Measurements from ENCODE around the gene DUOX2. TPM values are rescaled to one million over a fixed set of nuclear protein-coding genes. Genes with fewer than 3 reads are reported as not detected.

DUOX2 gene
- total RNA-seq, 1 experiment from 2014 or later, result 0.21 TPM

DNA sequence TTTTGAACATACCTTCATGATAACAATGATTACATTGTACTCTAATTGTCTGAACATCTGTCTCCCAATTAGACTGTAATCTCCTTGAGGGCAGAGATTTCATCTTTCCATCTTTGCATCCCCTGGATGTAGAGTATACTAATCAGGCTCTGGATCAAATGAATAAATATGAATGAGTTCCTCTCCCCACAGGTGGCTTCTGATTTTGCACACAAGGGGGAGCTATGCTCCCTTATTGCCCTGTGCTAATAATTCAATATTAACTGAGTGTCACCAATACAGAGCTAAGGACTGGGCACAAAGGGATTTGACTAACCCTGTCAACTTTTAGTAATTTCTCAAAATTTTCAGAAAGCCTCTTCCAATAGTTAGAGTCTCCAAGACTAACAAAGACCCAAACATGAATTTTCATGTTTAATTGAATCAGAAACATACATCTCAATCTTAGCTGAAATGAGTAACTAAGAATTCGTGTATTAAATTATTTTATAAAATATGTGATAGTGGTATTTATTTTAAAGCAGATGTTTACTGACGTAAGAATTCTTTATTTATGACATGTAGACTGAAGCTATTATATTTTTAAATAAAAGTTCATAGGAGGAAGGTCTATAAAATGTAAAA is 12.7 kb upstream of the DUOX2 start:
- Mint-ChIP-seq H3K27ac (ENCODE audit: unreplicated experiment) (no peak overlapping the region), H3K4me1 (ENCODE audit: low read depth, unreplicated experiment) (no peaks in the 10 kb centered on the region), H3K4me3 (ENCODE audit: low read depth, unreplicated experiment) (no peak overlapping the region), H3K36me3 (ENCODE audit: insufficient read depth, unreplicated experiment) (peaks cover 5% of the 10 kb centered on the region), H3K27me3 (ENCODE audit: unreplicated experiment) (peaks cover 57% of the 10 kb centered on the region), H3K9me3 (ENCODE audit: low read depth, unreplicated experiment) (no peaks in the 10 kb centered on the region)
- peak; percentile 62 for DNase-seq
- BruUV-seq (replicated peaks), result no TSS peak
- CTCF ChIA-PET, result interaction anchor here (0.7 to 2.0 kb wide), 11 partner anchors 8 to 275 kb away, joined by 3 to 17 read pairs (median 4); a partner anchor contains a TSS
- intact Hi-C loops (cut with micrococcal nuclease; ENCODE audit: unreplicated experiment), result no loop called here
- TF ChIP-seq CTCF (IDR thresholded peaks at IDR 0.05; ENCODE audit: unreplicated experiment), result peak; percentile 67

- intact Hi-C loops (cut with micrococcal nuclease; ENCODE audit: unreplicated experiment), result no loop called here
Measured at GRCh38 chr15:45123397-45123796, 9.4 kb upstream of the DUOX2 start.

GRCh38 chr15:45122719-45123118 is 8.7 kb upstream of the DUOX2 start:
- peaks cover 46% of the 10 kb centered on the region for H3K27me3 Mint-ChIP-seq (ENCODE audit: unreplicated experiment)
- CTCF ChIA-PET, result interaction anchor here (1.2 to 1.3 kb wide), 3 partner anchors 10 to 77 kb away, joined by 3 to 4 read pairs (median 3); no protein-coding TSS in a partner anchor
- peaks cover 8% of the 10 kb centered on the region for H3K4me1 Mint-ChIP-seq (ENCODE audit: low read depth, unreplicated experiment)
- no peak for TF ChIP-seq CTCF (IDR thresholded peaks at IDR 0.05; ENCODE audit: unreplicated experiment)
- BruUV-seq (replicated peaks), result no TSS peak
- H3K36me3 Mint-ChIP-seq (ENCODE audit: insufficient read depth, unreplicated experiment), result peaks cover 5% of the 10 kb centered on the region
- no peak for DNase-seq
- no peak overlapping the region for H3K27ac Mint-ChIP-seq (ENCODE audit: unreplicated experiment)
- no peaks in the 10 kb centered on the region for H3K9me3 Mint-ChIP-seq (ENCODE audit: low read depth, unreplicated experiment)
- no peak overlapping the region for H3K4me3 Mint-ChIP-seq (ENCODE audit: low read depth, unreplicated experiment)
- intact Hi-C loops (cut with micrococcal nuclease; ENCODE audit: unreplicated experiment), result no loop called here

More at GRCh38 chr15:45123397-45123796, 9.4 kb upstream of the DUOX2 start:
- Mint-ChIP-seq H3K27ac (ENCODE audit: unreplicated experiment) (no peak overlapping the region), H3K4me1 (ENCODE audit: low read depth, unreplicated experiment) (peaks cover 2% of the 10 kb centered on the region), H3K36me3 (ENCODE audit: insufficient read depth, unreplicated experiment) (peaks cover 5% of the 10 kb centered on the region), H3K4me3 (ENCODE audit: low read depth, unreplicated experiment) (no peak overlapping the region), H3K27me3 (ENCODE audit: unreplicated experiment) (peaks cover 48% of the 10 kb centered on the region), H3K9me3 (ENCODE audit: low read depth, unreplicated experiment) (no peaks in the 10 kb centered on the region)
- no peak for TF ChIP-seq CTCF (IDR thresholded peaks at IDR 0.05; ENCODE audit: unreplicated experiment)
- CTCF ChIA-PET, result interaction anchor here (0.9 to 1.3 kb wide), 2 partner anchors 9 to 57 kb away, joined by 3 read pairs; no protein-coding TSS in a partner anchor
- DNase-seq, result no peak
- BruUV-seq (replicated peaks), result no TSS peak

GRCh38 chr15:45121706-45122417 is 7.9 kb upstream of the DUOX2 start:
- no TSS peak for BruUV-seq (replicated peaks)
- CTCF ChIA-PET, result interaction anchor here (1.2 to 1.3 kb wide), 2 partner anchors 9 to 78 kb away, joined by 3 to 4 read pairs; no protein-coding TSS in a partner anchor
- DNase-seq, result peak; percentile 55
- Mint-ChIP-seq H3K4me1 (ENCODE audit: low read depth, unreplicated experiment) (peaks cover 8% of the 10 kb centered on the region), H3K4me3 (ENCODE audit: low read depth, unreplicated experiment) (no peak overlapping the region), H3K27me3 (ENCODE audit: unreplicated experiment) (peaks cover 51% of the 10 kb centered on the region), H3K9me3 (ENCODE audit: low read depth, unreplicated experiment) (no peaks in the 10 kb centered on the region), H3K27ac (ENCODE audit: unreplicated experiment) (no peak overlapping the region), H3K36me3 (ENCODE audit: insufficient read depth, unreplicated experiment) (peaks cover 5% of the 10 kb centered on the region)
- TF ChIP-seq CTCF (IDR thresholded peaks at IDR 0.05; ENCODE audit: unreplicated experiment), result no peak
- intact Hi-C loops (cut with micrococcal nuclease; ENCODE audit: unreplicated experiment), result no loop called here
